Measurements from ENCODE around the gene FDX2. TPM values are rescaled to one million over a fixed set of nuclear protein-coding genes. Genes with fewer than 3 reads are reported as not detected.

FDX2 gene
- total RNA-seq, 1 experiment from 2014 or later, result 21.0 TPM

DNA sequence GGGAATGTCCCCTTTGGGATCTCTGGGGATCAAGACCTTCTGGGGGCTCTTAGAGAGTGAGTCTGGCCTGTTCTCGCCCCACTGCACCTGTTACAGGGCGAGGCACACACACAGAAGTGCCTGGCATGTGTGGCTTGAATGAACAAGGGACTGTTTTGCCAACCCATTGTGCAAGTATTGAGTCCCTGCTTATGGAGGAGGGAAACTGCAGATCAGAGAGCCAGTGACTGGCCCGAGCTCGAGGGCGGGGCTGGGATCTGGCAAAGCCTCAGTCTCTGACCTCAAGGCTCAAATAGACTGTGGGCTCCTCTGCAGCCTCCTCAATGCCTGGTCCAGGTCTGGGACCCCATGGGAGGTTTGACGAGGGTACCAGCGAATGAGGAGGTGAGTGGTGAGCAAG lies 12.0 kb upstream of the FDX2 start:
- Histone ChIP-seq H3K27me3 (ENCODE audit: insufficient read depth, low read length) (no peaks in the 10 kb centered on the region), H3K9me2 (ENCODE audit: insufficient read depth) (no peaks in the 10 kb centered on the region), H4K20me1 (ENCODE audit: insufficient read depth) (no peaks in the 10 kb centered on the region), H3K9me3 (ENCODE audit: control insufficient read depth in 1 of 2, insufficient read depth in 1 of 2, low read depth in 1 of 2, low read length in 2 of 2) (no peaks in the 10 kb centered on the region), H3K27ac (ENCODE audit: low read depth, low read length) (no peak overlapping the region), H3K4me1 (ENCODE audit: control insufficient read depth in 1 of 2, insufficient read depth in 2 of 2, low read length in 2 of 2) (peaks cover 6 to 11% of the 10 kb centered on the region in 2 experiments; a peak in 3 of 4 replicates), H2AFZ (ENCODE audit: low read depth, low read length, poor library complexity, severe bottlenecking) (no peak overlapping the region), H3K4me2 (ENCODE audit: low read length) (no peak overlapping the region), H3K4me3 (replicated peaks in 1 of 2; ENCODE audit: low read depth in 1 of 2, low read length in 2 of 2) (no peak overlapping the region), H3K79me2 (ENCODE audit: insufficient read depth, low read length) (peaks cover 54% of the 10 kb centered on the region), H3K36me3 (ENCODE audit: control insufficient read depth in 1 of 2, insufficient read depth in 2 of 2, low read length in 2 of 2) (peaks cover 32 to 48% of the 10 kb centered on the region in 2 experiments), H3K9ac (ENCODE audit: low read length) (no peak overlapping the region)
- DNase-seq (ENCODE audit: low read depth, low spot score) (no peak), ATAC-seq (no peak)
- POLR2A ChIA-PET, result no interaction called here
- RAD21 ChIA-PET (ENCODE audit: low non-redundant PET in 1 of 2, low total read pairs in 2 of 2, uncharacterized antibody in 2 of 2, unreplicated experiment in 2 of 2), result no interaction called here
- BruUV-seq (replicated peaks), result no TSS peak
- intact Hi-C loops (cut with micrococcal nuclease), result no loop called here
- CTCF ChIA-PET, result no interaction called here
- no peak for TF ChIP-seq SRF (IDR thresholded peaks at IDR 0.05; ENCODE audit: low read depth)
- no peak for TF ChIP-seq SIN3A (IDR thresholded peaks at IDR 0.05; ENCODE audit: low read depth)
- no peak for TF ChIP-seq ZFX (IDR thresholded peaks at IDR 0.05)
- TF ChIP-seq POLR2AphosphoS5 (IDR thresholded peaks at IDR 0.05; ENCODE audit: low read depth, low read length), result no peak
- no peak for TF ChIP-seq EZH2 (IDR thresholded peaks at IDR 0.05)
- no peak for TF ChIP-seq EZH2phosphoT487 (IDR thresholded peaks at IDR 0.05; ENCODE audit: borderline replicate concordance)

DNA sequence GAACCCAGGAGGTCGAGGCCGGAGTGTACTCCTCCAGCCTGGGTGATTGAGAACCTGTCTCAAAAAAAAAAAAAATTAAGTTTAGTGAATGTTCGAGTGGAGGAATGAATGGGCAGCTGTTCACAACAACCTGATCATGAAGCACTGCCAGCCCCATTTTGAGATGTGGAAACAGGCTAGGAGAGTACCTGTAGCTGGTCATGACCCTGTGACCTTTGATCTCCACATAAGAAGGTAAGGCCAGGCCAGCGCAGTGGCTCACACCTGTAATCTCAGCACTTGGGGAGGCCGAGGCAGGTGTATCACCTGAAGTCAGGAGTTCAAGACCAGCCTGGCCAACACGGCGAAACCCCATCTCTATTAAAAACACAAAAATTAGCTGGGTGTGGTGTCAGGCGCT lies 9.9 kb upstream of the FDX2 start:
- no peaks in the 10 kb centered on the region for H4K20me1 ChIP-seq (ENCODE audit: insufficient read depth)
- no peaks in the 10 kb centered on the region for H3K9me2 ChIP-seq (ENCODE audit: insufficient read depth)
- no peak overlapping the region for H3K27ac ChIP-seq (ENCODE audit: low read depth, low read length)
- no TSS peak for BruUV-seq (replicated peaks)
- CTCF ChIA-PET, result no interaction called here
- H3K27me3 ChIP-seq (ENCODE audit: insufficient read depth, low read length), result no peaks in the 10 kb centered on the region
- H3K4me2 ChIP-seq (ENCODE audit: low read length), result no peak overlapping the region
- DNase-seq (ENCODE audit: low read depth, low spot score) (no peak), ATAC-seq (no peak)
- no peak overlapping the region for H2AFZ ChIP-seq (ENCODE audit: low read depth, low read length, poor library complexity, severe bottlenecking)
- H3K4me3 ChIP-seq (replicated peaks in 1 of 2; ENCODE audit: low read depth in 1 of 2, low read length in 2 of 2), result no peak overlapping the region
- H3K79me2 ChIP-seq (ENCODE audit: insufficient read depth, low read length), result peaks cover 35% of the 10 kb centered on the region
- TF ChIP-seq EZH2 (IDR thresholded peaks at IDR 0.05) (no peak), JUND (IDR thresholded peaks at IDR 0.05) (no peak), SRF (IDR thresholded peaks at IDR 0.05; ENCODE audit: low read depth) (no peak), ZFX (IDR thresholded peaks at IDR 0.05) (no peak), ZNF274 (IDR thresholded peaks at IDR 0.05; ENCODE audit: low read depth, low read length) (no peak), SIN3A (IDR thresholded peaks at IDR 0.05; ENCODE audit: low read depth) (no peak)
- RAD21 ChIA-PET (ENCODE audit: low non-redundant PET in 1 of 2, low total read pairs in 2 of 2, uncharacterized antibody in 2 of 2, unreplicated experiment in 2 of 2), result no interaction called here
- peaks cover 35 to 55% of the 10 kb centered on the region in 2 experiments for H3K36me3 ChIP-seq (ENCODE audit: control insufficient read depth in 1 of 2, insufficient read depth in 2 of 2, low read length in 2 of 2)
- intact Hi-C loops (cut with micrococcal nuclease), result no loop called here
- no peaks in the 10 kb centered on the region for H3K9me3 ChIP-seq (ENCODE audit: control insufficient read depth in 1 of 2, insufficient read depth in 1 of 2, low read depth in 1 of 2, low read length in 2 of 2)
- H3K4me1 ChIP-seq (ENCODE audit: control insufficient read depth in 1 of 2, insufficient read depth in 2 of 2, low read length in 2 of 2), result no peaks in the 10 kb centered on the region
- POLR2A ChIA-PET, result interaction anchor here (1.3 kb wide), 1 partner anchor 36 kb away, joined by 3 read pairs; the partner anchor contains the start of gene ICAM5
- no peak overlapping the region for H3K9ac ChIP-seq (ENCODE audit: low read length)
